ENCODE results near the gene EIF4E3.

EIF4E3 gene

DNA sequence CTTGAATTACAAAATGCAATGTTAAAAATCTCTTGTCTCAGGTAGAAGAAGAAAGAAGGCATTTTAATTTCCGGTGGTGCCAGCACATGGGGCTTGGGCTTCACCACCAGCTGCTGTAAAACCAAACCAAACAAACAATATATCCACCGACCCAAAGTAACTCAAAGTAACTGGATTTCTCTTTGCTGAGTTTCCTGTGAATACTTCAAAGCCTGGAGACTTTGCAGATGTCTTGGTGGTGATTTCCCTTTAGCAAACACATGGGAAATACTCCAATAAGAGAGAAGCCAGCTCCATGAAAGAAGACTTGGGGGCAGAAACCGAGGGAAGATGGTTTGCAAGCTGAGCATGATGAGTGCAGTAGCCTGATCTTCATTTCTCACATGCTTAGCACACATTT lies 62.6 kb downstream of the EIF4E3 start:
- Mint-ChIP-seq H3K36me3 (ENCODE audit: low read depth) (peaks cover 9% of the 10 kb centered on the region), H3K27me3 (no peaks in the 10 kb centered on the region), H3K4me3 (no peak overlapping the region), H3K9me3 (peaks cover 12% of the 10 kb centered on the region), H3K27ac (no peak overlapping the region), H3K4me1 (ENCODE audit: low read depth) (peaks cover 9% of the 10 kb centered on the region)
- intact Hi-C loops (cut with micrococcal nuclease), result no loop called here

DNA sequence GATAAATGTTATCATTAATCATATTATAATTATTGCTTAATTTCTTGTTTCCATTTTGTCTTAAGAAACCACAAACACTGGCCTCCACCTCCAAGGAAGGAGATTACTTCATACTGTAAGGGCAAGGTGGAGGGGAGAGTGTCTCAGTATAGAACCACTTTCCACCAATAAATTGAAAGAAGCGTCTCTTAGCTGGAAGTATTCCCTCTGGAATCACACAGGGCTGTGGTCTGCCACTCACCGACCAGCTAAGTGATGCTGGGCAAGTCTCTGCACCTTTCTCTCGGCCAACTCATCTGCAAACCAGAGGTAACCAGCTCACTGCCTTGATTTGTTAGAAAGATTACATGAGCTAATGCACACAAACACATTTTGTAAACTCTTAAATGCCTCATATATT lies 63.1 kb downstream of the EIF4E3 start:
- peaks cover 9% of the 10 kb centered on the region for H3K36me3 Mint-ChIP-seq (ENCODE audit: low read depth)
- H3K27ac Mint-ChIP-seq, result no peak overlapping the region

GRCh38 chr3:71659864-71660591 lies 65.2 kb downstream of the EIF4E3 start:
- Mint-ChIP-seq H3K4me3 (no peak overlapping the region), H3K27ac (no peak overlapping the region), H3K36me3 (ENCODE audit: low read depth) (no peaks in the 10 kb centered on the region), H3K4me1 (ENCODE audit: low read depth) (peaks cover 9% of the 10 kb centered on the region), H3K27me3 (no peaks in the 10 kb centered on the region), H3K9me3 (no peaks in the 10 kb centered on the region)
- intact Hi-C loops (cut with micrococcal nuclease), result no loop called here

More for the DNA sequence above, 63.1 kb downstream of the EIF4E3 start:
- intact Hi-C loops (cut with micrococcal nuclease), result no loop called here
- Mint-ChIP-seq H3K9me3 (peaks cover 12% of the 10 kb centered on the region), H3K4me3 (no peak overlapping the region), H3K4me1 (ENCODE audit: low read depth) (peaks cover 9% of the 10 kb centered on the region), H3K27me3 (no peaks in the 10 kb centered on the region)

- intact Hi-C loops (cut with micrococcal nuclease), result no loop called here
- H3K4me3 Mint-ChIP-seq, result no peak overlapping the region
These were observed 67.2 kb downstream of the EIF4E3 start for GRCh38 chr3:71657831-71658530.

GRCh38 chr3:71655061-71655460 lies 70.1 kb downstream of the EIF4E3 start:
- no peaks in the 10 kb centered on the region for H3K27me3 Mint-ChIP-seq

More at GRCh38 chr3:71657831-71658530, 67.2 kb downstream of the EIF4E3 start:
- H3K27me3 Mint-ChIP-seq, result no peaks in the 10 kb centered on the region
- peaks cover 9% of the 10 kb centered on the region for H3K4me1 Mint-ChIP-seq (ENCODE audit: low read depth)
- H3K36me3 Mint-ChIP-seq (ENCODE audit: low read depth), result no peaks in the 10 kb centered on the region
- no peak overlapping the region for H3K27ac Mint-ChIP-seq
- no peaks in the 10 kb centered on the region for H3K9me3 Mint-ChIP-seq

GRCh38 chr3:71653414-71653807 lies 71.8 kb downstream of the EIF4E3 start:
- intact Hi-C loops (cut with micrococcal nuclease), result loop anchor here (2.0 to 5.0 kb wide), 2 partner anchors 649 to 1121 kb away; no protein-coding TSS in a partner anchor
- no peak overlapping the region for H3K27ac Mint-ChIP-seq
- H3K4me1 Mint-ChIP-seq (ENCODE audit: low read depth), result peaks cover 18% of the 10 kb centered on the region
- H3K9me3 Mint-ChIP-seq, result no peaks in the 10 kb centered on the region
- no peaks in the 10 kb centered on the region for H3K27me3 Mint-ChIP-seq
- no peak overlapping the region for H3K4me3 Mint-ChIP-seq
- H3K36me3 Mint-ChIP-seq (ENCODE audit: low read depth), result no peaks in the 10 kb centered on the region

More at GRCh38 chr3:71655061-71655460, 70.1 kb downstream of the EIF4E3 start:
- peaks cover 9% of the 10 kb centered on the region for H3K4me1 Mint-ChIP-seq (ENCODE audit: low read depth)
- intact Hi-C loops (cut with micrococcal nuclease), result no loop called here
- no peaks in the 10 kb centered on the region for H3K9me3 Mint-ChIP-seq
- no peak overlapping the region for H3K4me3 Mint-ChIP-seq
- H3K27ac Mint-ChIP-seq, result no peak overlapping the region
- no peaks in the 10 kb centered on the region for H3K36me3 Mint-ChIP-seq (ENCODE audit: low read depth)

DNA sequence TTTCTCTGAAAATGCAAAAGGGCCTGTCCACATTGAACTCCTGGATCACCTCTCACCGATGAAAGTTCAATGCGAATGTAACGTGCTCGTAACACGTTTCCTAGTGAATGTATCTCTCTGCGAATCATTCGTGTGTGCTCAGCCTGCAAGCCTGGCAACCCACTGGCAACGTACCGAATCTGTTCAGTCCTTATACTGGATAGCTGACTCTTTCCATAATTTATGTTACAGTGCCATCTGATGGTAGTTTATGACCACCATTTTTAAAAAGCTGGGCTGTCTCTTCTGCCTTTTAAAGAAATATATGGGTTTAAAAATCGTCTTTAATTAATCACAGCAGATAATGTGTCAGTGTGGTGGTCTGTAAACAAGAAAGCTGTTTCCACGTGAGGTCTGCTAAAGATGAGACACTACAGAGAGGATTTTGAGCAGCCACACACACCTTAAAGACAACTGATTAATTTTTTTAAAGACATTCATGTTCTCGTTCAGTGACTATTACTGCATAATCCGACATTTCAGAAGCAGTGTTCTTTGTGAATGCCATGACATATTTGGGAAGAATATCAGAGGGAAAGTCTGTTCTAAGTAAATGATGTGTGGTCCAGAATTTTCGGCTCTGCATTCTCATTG lies 72.3 kb downstream of the EIF4E3 start:
- Mint-ChIP-seq H3K36me3 (ENCODE audit: low read depth) (no peaks in the 10 kb centered on the region), H3K27ac (no peak overlapping the region), H3K4me3 (no peak overlapping the region), H3K27me3 (no peaks in the 10 kb centered on the region), H3K4me1 (ENCODE audit: low read depth) (peaks cover 13% of the 10 kb centered on the region), H3K9me3 (no peaks in the 10 kb centered on the region)
- intact Hi-C loops (cut with micrococcal nuclease), result loop anchor here (1.0 to 5.0 kb wide), 3 partner anchors 648 to 1121 kb away; no protein-coding TSS in a partner anchor

DNA sequence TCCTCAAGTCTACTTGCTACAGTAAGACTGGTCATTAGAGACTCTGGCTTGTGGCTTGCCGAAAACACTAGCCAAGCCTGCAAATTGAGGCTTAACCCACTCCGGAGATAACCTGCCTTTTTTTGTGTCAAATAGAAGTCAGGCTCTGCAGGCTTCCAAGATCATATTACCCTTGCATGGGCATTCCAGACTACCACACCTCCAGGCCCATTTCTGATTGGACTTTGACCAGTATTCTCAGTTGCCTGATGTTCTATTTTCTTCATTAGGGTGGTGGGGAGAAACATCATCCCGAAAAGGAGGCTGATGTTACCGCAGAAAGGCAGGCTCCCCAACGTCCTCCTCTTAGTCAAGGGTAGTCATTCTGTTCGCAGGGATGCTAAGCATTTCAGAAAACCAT lies 73.6 kb downstream of the EIF4E3 start:
- no peak overlapping the region for H3K4me3 Mint-ChIP-seq
- intact Hi-C loops (cut with micrococcal nuclease), result loop anchor here (1.0 to 5.0 kb wide), 3 partner anchors 647 to 1119 kb away; no protein-coding TSS in a partner anchor
- H3K27ac Mint-ChIP-seq, result no peak overlapping the region
- no peaks in the 10 kb centered on the region for H3K9me3 Mint-ChIP-seq
- no peaks in the 10 kb centered on the region for H3K27me3 Mint-ChIP-seq
- H3K36me3 Mint-ChIP-seq (ENCODE audit: low read depth), result no peaks in the 10 kb centered on the region
- H3K4me1 Mint-ChIP-seq (ENCODE audit: low read depth), result peaks cover 10% of the 10 kb centered on the region

- Mint-ChIP-seq H3K27me3 (no peaks in the 10 kb centered on the region), H3K27ac (no peak overlapping the region), H3K36me3 (ENCODE audit: low read depth) (no peaks in the 10 kb centered on the region), H3K4me3 (no peak overlapping the region), H3K4me1 (ENCODE audit: low read depth) (peaks cover 10% of the 10 kb centered on the region), H3K9me3 (no peaks in the 10 kb centered on the region)
- intact Hi-C loops (cut with micrococcal nuclease), result loop anchor here (5.0 kb wide), 1 partner anchor 1118 kb away; no protein-coding TSS in a partner anchor
These were observed 74.8 kb downstream of the EIF4E3 start for GRCh38 chr3:71650372-71650771.

DNA sequence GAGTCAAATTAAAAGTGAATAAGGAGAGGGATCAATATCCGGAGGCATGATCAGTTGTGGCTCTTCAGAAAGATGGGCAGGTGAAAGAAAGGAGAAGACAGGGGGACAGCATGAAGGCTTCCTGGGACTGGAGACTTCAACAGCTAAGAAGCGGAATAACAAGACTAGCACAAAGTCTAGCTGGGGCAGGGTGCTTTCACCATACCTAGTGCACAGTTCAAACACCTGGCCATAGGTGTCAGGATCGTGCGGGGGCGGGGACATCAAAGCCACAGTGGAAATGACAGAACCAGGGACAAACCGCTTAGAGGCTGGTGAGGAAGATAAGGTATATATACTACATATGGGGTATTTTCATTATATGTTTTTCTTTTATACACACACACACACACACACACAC lies 75.4 kb downstream of the EIF4E3 start:
- intact Hi-C loops (cut with micrococcal nuclease), result loop anchor here (5.0 kb wide), 1 partner anchor 1117 kb away; no protein-coding TSS in a partner anchor
- Mint-ChIP-seq H3K36me3 (ENCODE audit: low read depth) (no peaks in the 10 kb centered on the region), H3K27me3 (no peaks in the 10 kb centered on the region)

DNA sequence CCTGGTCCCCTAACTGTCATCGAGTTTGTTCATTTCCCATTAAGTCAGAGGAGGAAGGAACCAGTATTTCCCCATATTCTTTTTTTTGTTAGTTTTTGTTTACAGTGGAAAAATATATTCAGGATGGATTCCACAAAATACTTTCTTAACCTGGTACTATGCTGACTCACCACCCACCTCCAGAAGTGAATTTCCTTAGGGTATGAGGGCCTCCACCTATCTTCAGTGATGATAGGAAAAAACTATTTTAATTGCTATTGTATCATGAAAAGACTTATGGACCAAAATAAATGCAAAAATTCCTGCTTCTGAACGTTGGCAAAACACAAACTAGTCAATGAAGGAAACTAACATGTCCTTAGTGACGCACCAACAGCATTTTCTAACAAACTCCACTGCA lies 77.5 kb downstream of the EIF4E3 start:
- no peak overlapping the region for H3K4me3 Mint-ChIP-seq
- intact Hi-C loops (cut with micrococcal nuclease), result no loop called here
- H3K27ac Mint-ChIP-seq, result no peak overlapping the region
- H3K27me3 Mint-ChIP-seq, result no peaks in the 10 kb centered on the region
- no peaks in the 10 kb centered on the region for H3K9me3 Mint-ChIP-seq
- no peaks in the 10 kb centered on the region for H3K36me3 Mint-ChIP-seq (ENCODE audit: low read depth)
- H3K4me1 Mint-ChIP-seq (ENCODE audit: low read depth), result peaks cover 10% of the 10 kb centered on the region

More for the DNA sequence above, 75.4 kb downstream of the EIF4E3 start:
- H3K9me3 Mint-ChIP-seq, result no peaks in the 10 kb centered on the region
- H3K4me3 Mint-ChIP-seq, result no peak overlapping the region
- H3K27ac Mint-ChIP-seq, result no peak overlapping the region
- peaks cover 10% of the 10 kb centered on the region for H3K4me1 Mint-ChIP-seq (ENCODE audit: low read depth)

- H3K27me3 Mint-ChIP-seq, result no peaks in the 10 kb centered on the region
- intact Hi-C loops (cut with micrococcal nuclease), result no loop called here
- H3K36me3 Mint-ChIP-seq (ENCODE audit: low read depth), result no peaks in the 10 kb centered on the region
- no peaks in the 10 kb centered on the region for H3K9me3 Mint-ChIP-seq
- no peak overlapping the region for H3K27ac Mint-ChIP-seq
- no peak overlapping the region for H3K4me3 Mint-ChIP-seq
- peaks cover 10% of the 10 kb centered on the region for H3K4me1 Mint-ChIP-seq (ENCODE audit: low read depth)
These were observed 78.2 kb downstream of the EIF4E3 start for GRCh38 chr3:71646971-71647370.

DNA sequence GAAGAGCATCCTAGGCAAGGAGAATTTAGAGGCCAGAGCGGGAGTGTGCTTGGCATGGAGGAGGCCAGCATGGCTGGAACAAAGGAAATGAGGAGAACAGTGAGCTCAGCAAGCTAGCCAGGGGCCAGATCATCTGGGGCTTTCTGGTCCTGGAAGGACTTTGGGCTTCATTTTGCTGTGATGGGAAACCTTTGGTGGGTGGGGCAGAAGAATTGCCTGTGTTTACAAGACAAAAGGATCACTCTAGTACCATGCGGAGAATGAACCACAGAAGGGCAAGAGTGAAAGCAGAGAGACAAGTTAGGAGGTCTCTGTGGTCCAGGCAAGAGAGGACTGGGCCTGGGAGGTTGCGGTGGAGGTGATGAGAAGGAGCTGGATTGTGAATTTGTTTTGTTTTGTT lies 80.1 kb downstream of the EIF4E3 start:
- Mint-ChIP-seq H3K9me3 (no peaks in the 10 kb centered on the region), H3K27ac (no peak overlapping the region), H3K4me3 (no peak overlapping the region), H3K36me3 (ENCODE audit: low read depth) (no peaks in the 10 kb centered on the region), H3K4me1 (ENCODE audit: low read depth) (peaks cover 20% of the 10 kb centered on the region), H3K27me3 (no peaks in the 10 kb centered on the region)
- intact Hi-C loops (cut with micrococcal nuclease), result no loop called here

GRCh38 chr3:71641674-71642073 lies 83.5 kb downstream of the EIF4E3 start:
- H3K27me3 Mint-ChIP-seq, result peaks cover 1% of the 10 kb centered on the region
- no peak overlapping the region for H3K4me3 Mint-ChIP-seq
- H3K9me3 Mint-ChIP-seq, result no peaks in the 10 kb centered on the region
- no peak overlapping the region for H3K27ac Mint-ChIP-seq
- H3K36me3 Mint-ChIP-seq (ENCODE audit: low read depth), result no peaks in the 10 kb centered on the region
- intact Hi-C loops (cut with micrococcal nuclease), result no loop called here
- H3K4me1 Mint-ChIP-seq (ENCODE audit: low read depth), result peaks cover 18% of the 10 kb centered on the region
